Nephron (organoid): Measurements from ENCODE around the gene PRICKLE2.

ENCODE experiments used
- H3K27ac Mint-ChIP-seq, 3 experiments: 2 replicates each; pipeline ENCODE4 v1.8.0; 2020; ENCODE audit warnings: mixed read lengths in 3 of 3, mild to moderate bottlenecking in 2 of 3, moderate library complexity in 1 of 3
- H3K27me3 Mint-ChIP-seq: 2 replicates; pipeline ENCODE4 v1.8.0; 2021; ENCODE audit warnings: low read depth, mild to moderate bottlenecking, moderate library complexity, mixed read lengths
- H3K36me3 Mint-ChIP-seq: 2 replicates; pipeline ENCODE4 v1.8.0; 2020; ENCODE audit warnings: low read depth, mixed read lengths
- H3K4me1 Mint-ChIP-seq: 2 replicates; pipeline ENCODE4 v1.8.0; 2020; ENCODE audit warnings: mixed read lengths
- H3K4me3 Mint-ChIP-seq, 3 experiments: 2 replicates each; pipeline ENCODE4 v1.8.0; 2020; ENCODE audit warnings: mild to moderate bottlenecking in 3 of 3, mixed read lengths in 3 of 3, moderate library complexity in 2 of 3
- H3K9me3 Mint-ChIP-seq: 2 replicates; pipeline ENCODE4 v1.8.0; 2020; ENCODE audit warnings: mixed read lengths
- CTCF ChIP-seq, 3 experiments: fragments of 200-600 bp; sonication (generic); IDR thresholded peaks; one replicate each; pipeline ENCODE4 v1.5.0; 2021; ENCODE audit warnings: antibody characterized with exemption in 3 of 3; ENCODE audit not compliant: unreplicated experiment in 3 of 3

PRICKLE2 gene

GRCh38 chr3:64129581-64129980, 95.7 kb downstream of the PRICKLE2 start:
- Mint-ChIP-seq H3K4me3 (no peak overlapping the region), H3K9me3 (peaks cover 9% of the 10 kb centered on the region), H3K27ac (peak overlapping the region; percentile 11 to 55 (median 53)), H3K36me3 (peaks cover 43% of the 10 kb centered on the region), H3K27me3 (no peaks in the 10 kb centered on the region), H3K4me1 (peaks cover 54% of the 10 kb centered on the region)
- TF ChIP-seq CTCF (IDR thresholded peaks at IDR 0.05; ENCODE audit: unreplicated experiment in 3 of 3), result no peak

DNA sequence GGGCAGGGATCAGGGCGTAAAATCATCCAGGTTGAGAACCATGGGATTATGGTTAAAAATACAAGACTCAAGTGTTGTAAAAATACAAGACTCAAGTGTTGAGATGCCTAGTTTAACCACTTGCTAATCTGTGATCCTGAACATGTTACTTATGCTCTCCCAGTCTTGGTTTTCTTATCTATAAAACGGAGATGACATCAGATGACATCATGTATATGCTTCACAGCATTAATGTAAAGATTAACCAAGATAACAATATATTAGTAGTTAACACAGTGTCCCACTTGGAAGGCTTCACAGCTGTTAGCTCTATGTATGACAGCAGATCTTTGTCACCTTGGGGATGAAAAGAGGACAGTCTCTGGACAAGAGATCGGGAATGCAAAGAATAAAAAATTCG, 96.2 kb downstream of the PRICKLE2 start:
- H3K36me3 Mint-ChIP-seq, result peaks cover 48% of the 10 kb centered on the region
- H3K27me3 Mint-ChIP-seq, result no peaks in the 10 kb centered on the region
- peaks cover 11% of the 10 kb centered on the region for H3K9me3 Mint-ChIP-seq
- TF ChIP-seq CTCF (IDR thresholded peaks at IDR 0.05; ENCODE audit: unreplicated experiment in 3 of 3), result no peak
- peak overlapping the region; percentile 11 to 55 (median 53) for H3K27ac Mint-ChIP-seq
- H3K4me1 Mint-ChIP-seq, result peaks cover 50% of the 10 kb centered on the region
- H3K4me3 Mint-ChIP-seq, result no peak overlapping the region

DNA sequence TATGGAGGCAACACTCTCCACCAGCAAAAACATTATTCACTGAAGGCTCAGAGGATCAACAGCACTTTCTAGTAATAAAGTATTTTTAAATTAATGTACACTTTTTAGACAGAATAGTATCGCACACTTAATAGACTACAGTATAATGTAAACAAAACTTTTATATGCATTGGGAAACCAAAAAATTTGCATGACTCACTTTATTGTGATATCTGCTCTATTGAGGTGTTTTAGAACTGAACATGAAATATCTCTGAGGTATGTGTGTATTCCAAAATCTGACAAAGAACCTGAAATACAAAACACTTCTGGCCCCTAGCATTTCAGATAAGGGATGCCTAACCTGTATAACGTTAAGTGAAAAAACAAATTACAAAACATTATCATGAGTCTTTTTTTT, 99.7 kb downstream of the PRICKLE2 start:
- Mint-ChIP-seq H3K4me1 (peaks cover 28% of the 10 kb centered on the region), H3K27me3 (no peaks in the 10 kb centered on the region), H3K4me3 (no peak overlapping the region), H3K9me3 (peaks cover 14% of the 10 kb centered on the region), H3K36me3 (peaks cover 73% of the 10 kb centered on the region), H3K27ac (no peak overlapping the region)
- no peak for TF ChIP-seq CTCF (IDR thresholded peaks at IDR 0.05; ENCODE audit: unreplicated experiment in 3 of 3)

DNA sequence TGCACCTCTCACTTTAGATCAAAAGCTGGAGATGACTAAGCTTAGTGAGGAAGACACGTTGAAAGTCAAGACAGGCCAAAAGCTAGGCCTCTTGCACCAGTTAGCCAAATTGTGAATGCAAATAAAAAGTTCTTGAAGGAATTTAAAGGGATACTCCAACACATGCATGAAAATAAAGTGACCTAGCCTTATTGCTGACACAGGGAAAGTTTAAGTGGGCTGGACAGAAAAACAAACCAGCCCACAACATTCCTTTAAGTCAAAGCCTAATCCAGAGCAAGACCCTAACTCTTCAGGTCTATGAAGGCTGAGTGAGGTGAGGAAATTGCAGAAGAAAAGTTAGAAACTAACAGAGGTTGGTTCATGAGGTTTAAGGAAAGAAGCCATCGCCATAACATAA, 101.3 kb downstream of the PRICKLE2 start:
- Mint-ChIP-seq H3K9me3 (peaks cover 17% of the 10 kb centered on the region), H3K4me1 (peaks cover 14% of the 10 kb centered on the region), H3K27ac (peak overlapping the region; percentile 47 to 90 (median 49)), H3K27me3 (no peaks in the 10 kb centered on the region), H3K4me3 (no peak overlapping the region), H3K36me3 (peaks cover 73% of the 10 kb centered on the region)
- no peak for TF ChIP-seq CTCF (IDR thresholded peaks at IDR 0.05; ENCODE audit: unreplicated experiment in 3 of 3)

GRCh38 chr3:64122476-64122875, 102.8 kb downstream of the PRICKLE2 start:
- Mint-ChIP-seq H3K4me1 (peaks cover 7% of the 10 kb centered on the region), H3K27me3 (no peaks in the 10 kb centered on the region), H3K36me3 (peaks cover 77% of the 10 kb centered on the region), H3K27ac (no peak overlapping the region), H3K4me3 (no peak overlapping the region), H3K9me3 (peaks cover 27% of the 10 kb centered on the region)
- TF ChIP-seq CTCF (IDR thresholded peaks at IDR 0.05; ENCODE audit: unreplicated experiment in 3 of 3), result no peak

DNA sequence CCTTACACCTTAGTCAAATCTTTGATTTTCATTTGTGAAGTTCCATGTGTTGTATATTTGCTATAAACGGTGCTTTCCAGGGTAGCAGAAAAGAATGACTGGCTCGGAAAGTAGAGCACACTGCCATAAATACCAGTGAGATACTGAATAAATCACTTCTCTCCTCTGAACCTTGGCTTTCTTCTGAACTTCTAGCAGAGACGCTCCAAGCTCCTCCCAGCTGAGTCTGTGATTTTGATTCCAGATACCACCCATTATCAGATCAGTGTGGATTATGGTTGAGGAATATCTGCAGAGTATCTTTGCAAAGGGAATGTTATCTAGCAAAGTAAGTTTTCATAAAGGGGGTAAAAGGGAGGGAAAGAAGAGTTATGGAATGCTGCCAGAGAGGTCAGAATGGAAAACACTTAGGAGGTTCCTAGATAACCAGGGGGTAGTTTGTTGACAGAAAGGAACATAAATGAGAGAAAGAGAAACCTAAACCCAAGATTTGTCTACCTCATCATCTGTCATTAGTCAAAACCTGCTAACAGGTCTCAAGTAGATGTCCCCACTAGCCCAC, 103.4 kb downstream of the PRICKLE2 start:
- H3K4me1 Mint-ChIP-seq, result peaks cover 7% of the 10 kb centered on the region
- H3K27me3 Mint-ChIP-seq, result no peaks in the 10 kb centered on the region
- no peak for TF ChIP-seq CTCF (IDR thresholded peaks at IDR 0.05; ENCODE audit: unreplicated experiment in 3 of 3)
- H3K9me3 Mint-ChIP-seq, result peaks cover 33% of the 10 kb centered on the region
- H3K4me3 Mint-ChIP-seq, result no peak overlapping the region
- H3K27ac Mint-ChIP-seq, result peak overlapping the region; percentile 6 to 70 (median 56)
- H3K36me3 Mint-ChIP-seq, result peaks cover 78% of the 10 kb centered on the region
